HCT116 (cell line): Measurements from ENCODE around the gene PRR5L. TPM values are rescaled to one million over a fixed set of nuclear protein-coding genes. Genes with fewer than 3 reads are reported as not detected.

Experiments
- ATAC-seq: fragments of 200-7000 bp; cut with Tn5 transposase; 2 replicates; pipeline ENCODE4 v1.9.1; 2020; ENCODE audit warnings: mild to moderate bottlenecking, moderate library complexity
- BruUV-seq: library from RNA; stranded (reverse); fragments of 400-500 nt; replicated peaks from 2 replicates; lab custom pipeline; 2021; lab: Mats Ljungman, UMichigan
- CTCF ChIA-PET: fragments of 300-600 bp; sonication (Branson Sonifier 250); formaldehyde crosslinking; loops from one replicate; lab custom pipeline; 2021; ENCODE audit warnings: antibody characterized with exemption; lab: Charles Lee
- POLR2A ChIA-PET: fragments of 300-600, 350-600 bp; sonication (Branson Sonifier 250); formaldehyde crosslinking; loops from one replicate; lab custom pipeline; 2021; ENCODE audit warnings: antibody characterized with exemption; lab: Charles Lee
- RAD21 ChIA-PET, 2 experiments: fragments of 300-600 bp; sonication (Branson Sonifier 250); formaldehyde crosslinking; loops; one replicate each; lab custom pipeline; 2023; ENCODE audit warnings: low total read pairs in 2 of 2; ENCODE audit not compliant: uncharacterized antibody in 2 of 2, unreplicated experiment in 2 of 2, low non-redundant PET in 1 of 2; lab: Charles Lee
- DNase-seq: peaks from one replicate; pipeline ENCODE4 v3.0.0-alpha.2; 2010; ENCODE audit warnings: low read depth, low spot score
- H2AFZ ChIP-seq: fragments of 200-600 bp; shearing (Covaris generic), sonication (generic); 2 replicates; pipeline ENCODE4 v1.6.1; 2017; ENCODE audit warnings: low read depth, mixed run types, mixed read lengths, antibody characterized with exemption, low read length; ENCODE audit not compliant: poor library complexity, severe bottlenecking
- H3K27ac ChIP-seq: 2 replicates; pipeline ENCODE4 v1.5.1; 2012; ENCODE audit warnings: low read depth, low read length
- H3K27me3 ChIP-seq: fragments of 200-600 bp; sonication (generic); 2 replicates; pipeline ENCODE4 v1.6.1; 2016; ENCODE audit warnings: mixed run types, low read length, mixed read lengths; ENCODE audit not compliant: insufficient read depth
- H3K36me3 ChIP-seq, 2 experiments: fragments of 200-500 bp in 1 of 2; fragments of 200-600 bp in 1 of 2; sonication (Bioruptor generic) in 1 of 2; sonication (generic) in 1 of 2; 2 replicates each; pipeline versions ENCODE4 v1.5.1 to v1.6.1; 2014 to 2016; ENCODE audit warnings: low read length in 2 of 2, inconsistent platforms in 1 of 2, mixed read lengths in 1 of 2, mixed run types in 1 of 2; ENCODE audit not compliant: insufficient read depth in 2 of 2, control insufficient read depth in 1 of 2
- H3K4me1 ChIP-seq, 2 experiments: fragments of 200-600 bp in 1 of 2; sonication (generic) in 1 of 2; 2 replicates each; pipeline versions ENCODE4 v1.5.1 to v1.6.1; 2012 to 2017; ENCODE audit warnings: low read length in 2 of 2, inconsistent platforms in 1 of 2, mild to moderate bottlenecking in 1 of 2, mixed read lengths in 1 of 2, mixed run types in 1 of 2, moderate library complexity in 1 of 2; ENCODE audit not compliant: insufficient read depth in 2 of 2, control insufficient read depth in 1 of 2
- H3K4me2 ChIP-seq: fragments of 200-600 bp; sonication (generic); 2 replicates; pipeline ENCODE4 v1.6.1; 2017; ENCODE audit warnings: mixed run types, low read length, mixed read lengths
- H3K4me3 ChIP-seq, 2 experiments: fragments of 200-600 bp in 1 of 2; sonication (generic) in 1 of 2; replicated peaks in 1 of 2; 2 replicates each; pipeline ENCODE4 v1.5.1; 2011 to 2016; ENCODE audit warnings: low read length in 2 of 2, control low read depth in 1 of 2, low read depth in 1 of 2, mild to moderate bottlenecking in 1 of 2, mixed read lengths in 1 of 2, mixed run types in 1 of 2
- H3K79me2 ChIP-seq: fragments of 200-600 bp; sonication (generic); 2 replicates; pipeline ENCODE4 v1.6.1; 2017; ENCODE audit warnings: mild to moderate bottlenecking, mixed run types, low read length, moderate library complexity, mixed read lengths; ENCODE audit not compliant: insufficient read depth
- H3K9ac ChIP-seq: fragments of 200-600 bp; sonication (generic); 2 replicates; pipeline ENCODE4 v1.6.1; 2016; ENCODE audit warnings: low read length, mixed read lengths
- H3K9me2 ChIP-seq: fragments of 200-600 bp; sonication (generic), shearing (Covaris generic); 2 replicates; pipeline ENCODE4 v1.6.1; 2017; ENCODE audit warnings: mixed run types, mild to moderate bottlenecking, moderate library complexity; ENCODE audit not compliant: insufficient read depth
- H3K9me3 ChIP-seq, 2 experiments: fragments of 200-500 bp in 1 of 2; fragments of 200-600 bp in 1 of 2; sonication (Bioruptor generic) in 1 of 2; sonication (generic) in 1 of 2; 2 replicates each; pipeline ENCODE4 v1.6.1; 2014 to 2017; ENCODE audit warnings: low read length in 2 of 2, mixed read lengths in 2 of 2, inconsistent platforms in 1 of 2, low read depth in 1 of 2, mild to moderate bottlenecking in 1 of 2, mixed run types in 1 of 2, moderate library complexity in 1 of 2; ENCODE audit not compliant: control insufficient read depth in 1 of 2, insufficient read depth in 1 of 2
- H4K20me1 ChIP-seq: fragments of 200-600 bp; sonication (generic), shearing (Covaris generic); 2 replicates; pipeline ENCODE4 v1.6.1; 2017; ENCODE audit warnings: mixed run types, mild to moderate bottlenecking, moderate library complexity; ENCODE audit not compliant: insufficient read depth
- CEBPB ChIP-seq: IDR thresholded peaks from 2 replicates; pipeline ENCODE4 v1.6.1; 2012; ENCODE audit warnings: low read depth
- CTCF ChIP-seq, 3 experiments: fragments of 200-600 bp in 1 of 3; sonication (generic) in 1 of 3; IDR thresholded peaks in 2 of 3; conservative IDR thresholded peaks in 1 of 3; 2 replicates each; pipeline ENCODE4 v1.5.1; 2012 to 2017; ENCODE audit warnings: low read depth in 2 of 3, low read length in 2 of 3, antibody characterized with exemption in 1 of 3, borderline replicate concordance in 1 of 3, control low read depth in 1 of 3, mild to moderate bottlenecking in 1 of 3, mixed read lengths in 1 of 3, mixed run types in 1 of 3, moderate library complexity in 1 of 3; ENCODE audit not compliant: insufficient read depth in 1 of 3
- ELF1 ChIP-seq: IDR thresholded peaks from 2 replicates; pipeline ENCODE4 v1.6.1; 2012; ENCODE audit warnings: low read depth, borderline replicate concordance
- EZH2 ChIP-seq: fragments of 200-600 bp; sonication (generic); IDR thresholded peaks from 2 replicates; pipeline ENCODE4 v1.6.1; 2017; ENCODE audit warnings: antibody characterized with exemption, mixed run types
- EZH2phosphoT487 ChIP-seq: fragments of 200-600 bp; IDR thresholded peaks from 2 replicates; pipeline ENCODE4 v1.6.1; 2018; ENCODE audit warnings: antibody characterized with exemption, borderline replicate concordance
- JUND ChIP-seq: IDR thresholded peaks from 2 replicates; pipeline ENCODE4 v1.6.1; 2012
- TCF7L2 ChIP-seq: IDR thresholded peaks from 2 replicates; pipeline ENCODE4 v1.7.0; 2011; ENCODE audit warnings: borderline replicate concordance, inconsistent platforms; ENCODE audit not compliant: insufficient read depth, insufficient read length; ENCODE audit errors: extremely low read depth
- ZFX ChIP-seq: fragments of 450-650 bp; IDR thresholded peaks from 2 replicates; pipeline ENCODE4 v1.6.1; 2017
- ZNF274 ChIP-seq: fragments of 200-500 bp; sonication (Bioruptor generic); IDR thresholded peaks from 2 replicates; pipeline ENCODE4 v1.6.1; 2014; ENCODE audit warnings: mild to moderate bottlenecking, low read depth, low read length, inconsistent platforms
- intact Hi-C: fragments of 100-400 bp; cut with micrococcal nuclease; formaldehyde crosslinking; loops from 2 replicates; pipeline ENCODE4 v1.10.0; 2022
- total RNA-seq: library from RNA; stranded (reverse); gene quantifications from one replicate; pipeline ENCODE4 v1.2.1, GENCODE V29; 2021; ENCODE audit not compliant: unreplicated experiment
- TF ChIP-seq, protein P1 (sequence below): IDR thresholded peaks from 2 replicates; pipeline ENCODE4 v1.6.1; 2012
- TF ChIP-seq, protein P2 (sequence below): IDR thresholded peaks from 2 replicates; pipeline ENCODE4 v1.6.1; 2011; ENCODE audit warnings: mild to moderate bottlenecking, low read length, moderate library complexity; ENCODE audit not compliant: insufficient replicate concordance; ENCODE audit errors: extremely low read depth

Gene PRR5L
- total RNA-seq, 1 experiment from 2014 or later, result 0.47 TPM

- no peak for TF ChIP-seq CTCF (IDR thresholded peaks at IDR 0.05 in 2 of 3, conservative IDR thresholded peaks at IDR 0.05 in 1 of 3; ENCODE audit: borderline replicate concordance in 1 of 3, insufficient read depth in 1 of 3, low read depth in 2 of 3, low read length in 2 of 3)
- no peak for TF ChIP-seq EZH2phosphoT487
- no peak for TF ChIP-seq EZH2
- no peak for TF ChIP-seq ZNF274
- no peak for TF ChIP-seq ELF1
These were observed 136.7 kb downstream of the PRR5L start (continued) for GRCh38 chr11:36432738-36433137.

DNA sequence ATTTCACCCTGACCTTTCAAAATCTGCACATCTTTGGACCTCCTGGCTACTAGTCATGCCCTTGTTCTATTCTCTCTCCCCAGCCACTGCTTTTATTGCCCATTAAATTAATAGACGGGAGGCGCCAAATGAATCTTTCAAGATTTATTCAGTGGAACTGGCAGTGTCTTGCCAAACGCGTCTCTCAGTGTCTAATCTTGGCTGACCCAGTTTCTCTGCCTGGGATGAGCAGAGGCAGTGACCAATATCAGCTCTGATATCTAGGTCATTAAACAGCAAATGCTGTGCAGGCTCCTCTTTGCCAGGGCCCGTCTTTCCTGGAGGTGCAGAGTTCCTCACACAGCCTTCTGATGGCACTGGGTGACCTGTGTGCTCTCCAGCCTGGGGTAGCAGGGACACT, 140.0 kb downstream of the PRR5L start:
- TF ChIP-seq JUND, result no peak
- no peak for TF ChIP-seq CEBPB
- no peak for TF ChIP-seq ZNF274
- no peak for TF ChIP-seq TCF7L2
- TF ChIP-seq, protein P1, sequence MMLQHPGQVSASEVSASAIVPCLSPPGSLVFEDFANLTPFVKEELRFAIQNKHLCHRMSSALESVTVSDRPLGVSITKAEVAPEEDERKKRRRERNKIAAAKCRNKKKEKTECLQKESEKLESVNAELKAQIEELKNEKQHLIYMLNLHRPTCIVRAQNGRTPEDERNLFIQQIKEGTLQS, result no peak
- no peak for TF ChIP-seq ZFX
- TF ChIP-seq ELF1, result no peak
- TF ChIP-seq, protein P2, sequence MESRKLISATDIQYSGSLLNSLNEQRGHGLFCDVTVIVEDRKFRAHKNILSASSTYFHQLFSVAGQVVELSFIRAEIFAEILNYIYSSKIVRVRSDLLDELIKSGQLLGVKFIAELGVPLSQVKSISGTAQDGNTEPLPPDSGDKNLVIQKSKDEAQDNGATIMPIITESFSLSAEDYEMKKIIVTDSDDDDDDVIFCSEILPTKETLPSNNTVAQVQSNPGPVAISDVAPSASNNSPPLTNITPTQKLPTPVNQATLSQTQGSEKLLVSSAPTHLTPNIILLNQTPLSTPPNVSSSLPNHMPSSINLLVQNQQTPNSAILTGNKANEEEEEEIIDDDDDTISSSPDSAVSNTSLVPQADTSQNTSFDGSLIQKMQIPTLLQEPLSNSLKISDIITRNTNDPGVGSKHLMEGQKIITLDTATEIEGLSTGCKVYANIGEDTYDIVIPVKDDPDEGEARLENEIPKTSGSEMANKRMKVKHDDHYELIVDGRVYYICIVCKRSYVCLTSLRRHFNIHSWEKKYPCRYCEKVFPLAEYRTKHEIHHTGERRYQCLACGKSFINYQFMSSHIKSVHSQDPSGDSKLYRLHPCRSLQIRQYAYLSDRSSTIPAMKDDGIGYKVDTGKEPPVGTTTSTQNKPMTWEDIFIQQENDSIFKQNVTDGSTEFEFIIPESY, result no peak
- TF ChIP-seq, all 23 proteins: peak for 0
- Histone ChIP-seq H3K79me2 (no peaks in the 10 kb centered on the region), H2AFZ (no peak overlapping the region), H3K4me1 (peaks cover 12 to 17% of the 10 kb centered on the region in 2 experiments), H3K9ac (no peak overlapping the region), H3K9me3 (no peaks in the 10 kb centered on the region), H3K27me3 (peaks cover 45% of the 10 kb centered on the region), H4K20me1 (no peaks in the 10 kb centered on the region), H3K27ac (no peak overlapping the region), H3K4me3 (no peak overlapping the region), H3K9me2 (no peaks in the 10 kb centered on the region), H3K36me3 (no peaks in the 10 kb centered on the region), H3K4me2 (no peak overlapping the region)
- intact Hi-C loops, result no loop called here
- ChIA-PET RAD21 (no interaction called here), POLR2A (no interaction called here), CTCF (no interaction called here)
- DNase-seq, result no peak
- BruUV-seq, result no TSS peak
- ATAC-seq, result no peak
